MCF 10A (cell line): ENCODE data around the gene ATG9B. TPM values are rescaled to one million over a fixed set of nuclear protein-coding genes. Genes with fewer than 3 reads are reported as not detected.
A peak's percentile ranks its signal among the peaks of the same experiment; 100 is the strongest.

Source experiments
- BruUV-seq: library from RNA; stranded (reverse); fragments of 400-500 nt; replicated peaks from 2 replicates; lab custom pipeline; 2021; lab: Mats Ljungman, UMichigan
- CTCF ChIA-PET: fragments of 300-600 bp; sonication (Branson Sonifier 250); formaldehyde crosslinking; extraction: SDS; loops from one replicate; lab custom pipeline; 2021; ENCODE audit warnings: antibody characterized with exemption, inconsistent platforms; lab: Yijun Ruan, JAX
- POLR2A ChIA-PET: fragments of 300-600, 350-650 bp; sonication (Branson Sonifier 250); formaldehyde crosslinking; extraction: SDS; loops from one replicate; lab custom pipeline; 2020; ENCODE audit warnings: antibody characterized with exemption, inconsistent platforms; lab: Yijun Ruan, JAX
- DNase-seq: peaks from one replicate; pipeline ENCODE4 v3.0.0-alpha.2; 2018; ENCODE audit not compliant: unreplicated experiment
- H3K27ac Mint-ChIP-seq: one replicate; pipeline ENCODE4 v1.8.0; 2022; ENCODE audit warnings: mild to moderate bottlenecking, low read depth, mixed read lengths; ENCODE audit not compliant: unreplicated experiment
- H3K27me3 Mint-ChIP-seq: one replicate; pipeline ENCODE4 v1.8.0; 2022; ENCODE audit warnings: mixed read lengths; ENCODE audit not compliant: insufficient read depth, unreplicated experiment
- H3K36me3 Mint-ChIP-seq: one replicate; pipeline ENCODE4 v1.8.0; 2022; ENCODE audit warnings: mild to moderate bottlenecking, moderate library complexity, mixed read lengths; ENCODE audit not compliant: insufficient read depth, unreplicated experiment
- H3K4me1 Mint-ChIP-seq: one replicate; pipeline ENCODE4 v1.8.0; 2022; ENCODE audit warnings: mixed read lengths; ENCODE audit not compliant: insufficient read depth, unreplicated experiment
- H3K4me3 Mint-ChIP-seq: one replicate; pipeline ENCODE4 v1.8.0; 2022; ENCODE audit warnings: mild to moderate bottlenecking, moderate library complexity, mixed read lengths; ENCODE audit not compliant: unreplicated experiment
- H3K9me3 Mint-ChIP-seq: one replicate; pipeline ENCODE4 v1.8.0; 2022; ENCODE audit warnings: mixed read lengths; ENCODE audit not compliant: unreplicated experiment
- CTCF ChIP-seq: fragments of 200-600 bp; IDR thresholded peaks from one replicate; pipeline ENCODE4 v1.8.0; 2022; ENCODE audit warnings: antibody characterized with exemption, mild to moderate bottlenecking; ENCODE audit not compliant: unreplicated experiment
- intact Hi-C: fragments of 100-400 bp; cut with micrococcal nuclease; formaldehyde crosslinking; loops from 2 replicates; pipeline ENCODE4 v1.14.1; 2022
- total RNA-seq: library from RNA; stranded (reverse); gene quantifications from 2 replicates; pipeline ENCODE4 v1.2.3, GENCODE V29; 2022

ATG9B gene
- total RNA-seq, 1 experiment from 2014 or later = 0.12 TPM

GRCh38 chr7:151010307-151011096 is 13.8 kb downstream of the ATG9B start:
- H3K4me3 Mint-ChIP-seq = no peak overlapping the region
- no peak for DNase-seq
- peak overlapping the region; percentile 39 for H3K27ac Mint-ChIP-seq
- H3K27me3 Mint-ChIP-seq = no peaks in the 10 kb centered on the region
- H3K36me3 Mint-ChIP-seq = no peaks in the 10 kb centered on the region
- no peak for TF ChIP-seq CTCF
- POLR2A ChIA-PET = no interaction called here
- H3K9me3 Mint-ChIP-seq = no peaks in the 10 kb centered on the region
- H3K4me1 Mint-ChIP-seq = peaks cover 30% of the 10 kb centered on the region
- intact Hi-C loops = no loop called here
- CTCF ChIA-PET = interaction anchor here (0.5 to 2.1 kb wide), 12 partner anchors 8 to 132 kb away, joined by 3 to 13 read pairs (median 3); no protein-coding TSS in a partner anchor
- no TSS peak for BruUV-seq

GRCh38 chr7:151010037-151010306 is 14.3 kb downstream of the ATG9B start:
- intact Hi-C loops = no loop called here
- no TSS peak for BruUV-seq

GRCh38 chr7:151009327-151010036 is 14.8 kb downstream of the ATG9B start:
- POLR2A ChIA-PET = no interaction called here
- Mint-ChIP-seq H3K27ac (no peak overlapping the region), H3K9me3 (no peaks in the 10 kb centered on the region), H3K4me3 (no peak overlapping the region), H3K4me1 (peaks cover 22% of the 10 kb centered on the region), H3K27me3 (peaks cover 5% of the 10 kb centered on the region), H3K36me3 (no peaks in the 10 kb centered on the region)
- no TSS peak for BruUV-seq
- DNase-seq = no peak
- TF ChIP-seq CTCF = no peak
- CTCF ChIA-PET = interaction anchor here (0.5 to 2.3 kb wide), 8 partner anchors 9 to 101 kb away, joined by 3 to 13 read pairs (median 4); no protein-coding TSS in a partner anchor
- intact Hi-C loops = no loop called here

More at GRCh38 chr7:151010037-151010306, 14.3 kb downstream of the ATG9B start:
- DNase-seq = no peak
- H3K36me3 Mint-ChIP-seq = no peaks in the 10 kb centered on the region
- no peak overlapping the region for H3K27ac Mint-ChIP-seq
- H3K4me3 Mint-ChIP-seq = no peak overlapping the region
- H3K4me1 Mint-ChIP-seq = peaks cover 24% of the 10 kb centered on the region
- ChIA-PET CTCF (interaction anchor here (0.5 to 2.1 kb wide), 5 partner anchors 9 to 101 kb away, joined by 3 to 13 read pairs (median 3); no protein-coding TSS in a partner anchor), POLR2A (no interaction called here)
- H3K27me3 Mint-ChIP-seq = peaks cover under 1% of the 10 kb centered on the region
- TF ChIP-seq CTCF = no peak
- H3K9me3 Mint-ChIP-seq = no peaks in the 10 kb centered on the region
